PFSK-1 (cell line): Measurements from ENCODE around the gene MGAT5.

Source experiments
- POLR2AphosphoS5 ChIP-seq: IDR thresholded peaks from 2 replicates; pipeline ENCODE4 v1.6.1; 2012; ENCODE audit warnings: low read depth, mild to moderate bottlenecking, control low read depth, low read length, moderate library complexity
- SIN3A ChIP-seq: IDR thresholded peaks from 2 replicates; pipeline ENCODE4 v1.6.1; 2012; ENCODE audit warnings: mild to moderate bottlenecking, low read length, moderate library complexity, borderline replicate concordance; ENCODE audit not compliant: insufficient read depth
- TAF1 ChIP-seq: IDR thresholded peaks from 2 replicates; pipeline ENCODE4 v1.6.1; 2012; ENCODE audit warnings: low read length, control low read depth, borderline replicate concordance; ENCODE audit not compliant: insufficient read depth
- TF ChIP-seq, protein P1 (sequence below), 2 experiments: IDR thresholded peaks; 2 replicates each; pipeline versions ENCODE4 v1.6.1 to v1.8.0; 2011 to 2012; ENCODE audit warnings: low read depth in 2 of 2, low read length in 2 of 2, control low read depth in 1 of 2, inconsistent platforms in 1 of 2, mild to moderate bottlenecking in 1 of 2, moderate library complexity in 1 of 2; ENCODE audit not compliant: insufficient read depth in 1 of 2

DNA sequence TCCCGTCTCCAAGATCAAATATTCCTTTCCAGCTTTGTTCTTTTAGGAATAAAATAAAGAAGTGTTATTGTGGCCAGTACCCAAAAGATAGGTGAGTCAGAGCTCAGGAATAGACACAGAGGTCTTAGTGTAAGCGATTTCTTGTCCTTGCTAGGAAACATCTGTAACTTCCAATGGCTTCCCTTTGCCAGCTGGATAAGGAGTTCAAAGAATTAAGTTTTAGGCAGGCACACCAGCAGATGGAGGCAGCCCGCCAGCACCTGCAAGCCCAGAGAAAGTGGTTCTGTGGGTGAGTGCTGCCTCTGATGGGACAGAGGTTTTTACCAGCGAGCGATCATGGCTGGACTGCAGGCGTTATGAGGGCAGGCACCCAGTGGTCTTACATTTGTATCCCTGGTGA lies 125.4 kb downstream of the MGAT5 start:
- no peak for TF ChIP-seq POLR2AphosphoS5
- no peak for TF ChIP-seq TAF1
- TF ChIP-seq, protein P1, sequence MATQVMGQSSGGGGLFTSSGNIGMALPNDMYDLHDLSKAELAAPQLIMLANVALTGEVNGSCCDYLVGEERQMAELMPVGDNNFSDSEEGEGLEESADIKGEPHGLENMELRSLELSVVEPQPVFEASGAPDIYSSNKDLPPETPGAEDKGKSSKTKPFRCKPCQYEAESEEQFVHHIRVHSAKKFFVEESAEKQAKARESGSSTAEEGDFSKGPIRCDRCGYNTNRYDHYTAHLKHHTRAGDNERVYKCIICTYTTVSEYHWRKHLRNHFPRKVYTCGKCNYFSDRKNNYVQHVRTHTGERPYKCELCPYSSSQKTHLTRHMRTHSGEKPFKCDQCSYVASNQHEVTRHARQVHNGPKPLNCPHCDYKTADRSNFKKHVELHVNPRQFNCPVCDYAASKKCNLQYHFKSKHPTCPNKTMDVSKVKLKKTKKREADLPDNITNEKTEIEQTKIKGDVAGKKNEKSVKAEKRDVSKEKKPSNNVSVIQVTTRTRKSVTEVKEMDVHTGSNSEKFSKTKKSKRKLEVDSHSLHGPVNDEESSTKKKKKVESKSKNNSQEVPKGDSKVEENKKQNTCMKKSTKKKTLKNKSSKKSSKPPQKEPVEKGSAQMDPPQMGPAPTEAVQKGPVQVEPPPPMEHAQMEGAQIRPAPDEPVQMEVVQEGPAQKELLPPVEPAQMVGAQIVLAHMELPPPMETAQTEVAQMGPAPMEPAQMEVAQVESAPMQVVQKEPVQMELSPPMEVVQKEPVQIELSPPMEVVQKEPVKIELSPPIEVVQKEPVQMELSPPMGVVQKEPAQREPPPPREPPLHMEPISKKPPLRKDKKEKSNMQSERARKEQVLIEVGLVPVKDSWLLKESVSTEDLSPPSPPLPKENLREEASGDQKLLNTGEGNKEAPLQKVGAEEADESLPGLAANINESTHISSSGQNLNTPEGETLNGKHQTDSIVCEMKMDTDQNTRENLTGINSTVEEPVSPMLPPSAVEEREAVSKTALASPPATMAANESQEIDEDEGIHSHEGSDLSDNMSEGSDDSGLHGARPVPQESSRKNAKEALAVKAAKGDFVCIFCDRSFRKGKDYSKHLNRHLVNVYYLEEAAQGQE (IDR thresholded peaks at IDR 0.05; ENCODE audit: insufficient read depth in 1 of 2, low read depth in 2 of 2, low read length in 2 of 2) = no peak
- TF ChIP-seq SIN3A = no peak
